Medulla oblongata (tissue), 1 donor: ENCODE data around the gene NAPSA.

ENCODE experiments used
- DNase-seq: peaks from one replicate; pipeline ENCODE4 v3.0.0-alpha.2; 2015; ENCODE audit errors: extremely low spot score

The NAPSA gene

DNA sequence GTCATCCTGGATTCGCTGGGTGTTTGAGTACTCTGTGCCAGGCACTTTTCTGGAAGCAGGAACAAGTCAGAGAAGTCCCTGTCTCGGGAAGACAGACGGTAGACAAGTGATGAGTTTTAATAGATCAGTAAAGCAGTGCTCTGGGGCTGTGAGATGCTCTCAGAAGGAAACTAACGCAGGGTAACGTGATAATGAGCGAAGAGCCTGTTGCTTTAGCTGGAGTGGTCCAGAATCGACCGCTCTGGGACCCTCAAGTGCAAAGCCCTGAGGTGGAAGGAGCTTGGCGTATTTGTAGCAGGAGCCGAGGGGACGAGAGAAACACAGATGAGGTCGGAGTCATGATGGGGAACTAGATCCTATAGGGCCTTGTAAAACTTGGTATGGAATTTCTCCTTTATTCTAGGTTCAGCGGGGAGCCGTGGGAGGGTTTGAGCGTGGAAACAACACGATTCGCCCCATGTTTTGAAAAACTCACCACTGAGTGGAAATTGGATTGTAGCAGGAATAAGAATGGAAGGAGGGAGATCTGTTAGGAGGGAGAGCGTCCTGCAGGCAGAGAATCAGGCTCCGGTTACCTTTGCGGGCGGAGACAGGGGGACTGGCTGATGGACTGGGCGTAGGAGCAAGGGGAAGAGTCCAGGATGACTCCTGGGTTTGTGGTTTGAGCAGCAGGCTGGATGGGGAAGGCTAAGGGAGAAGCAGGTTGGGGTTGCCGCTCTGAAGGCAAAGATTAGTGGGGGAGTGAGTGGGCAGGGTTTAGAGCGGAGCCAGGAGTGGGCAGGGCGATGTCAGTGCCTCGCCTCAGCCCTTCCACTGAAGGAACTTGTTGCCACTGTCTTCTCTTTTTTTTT is 19.5 kb upstream of the NAPSA start:
- DNase-seq = no peak

DNA sequence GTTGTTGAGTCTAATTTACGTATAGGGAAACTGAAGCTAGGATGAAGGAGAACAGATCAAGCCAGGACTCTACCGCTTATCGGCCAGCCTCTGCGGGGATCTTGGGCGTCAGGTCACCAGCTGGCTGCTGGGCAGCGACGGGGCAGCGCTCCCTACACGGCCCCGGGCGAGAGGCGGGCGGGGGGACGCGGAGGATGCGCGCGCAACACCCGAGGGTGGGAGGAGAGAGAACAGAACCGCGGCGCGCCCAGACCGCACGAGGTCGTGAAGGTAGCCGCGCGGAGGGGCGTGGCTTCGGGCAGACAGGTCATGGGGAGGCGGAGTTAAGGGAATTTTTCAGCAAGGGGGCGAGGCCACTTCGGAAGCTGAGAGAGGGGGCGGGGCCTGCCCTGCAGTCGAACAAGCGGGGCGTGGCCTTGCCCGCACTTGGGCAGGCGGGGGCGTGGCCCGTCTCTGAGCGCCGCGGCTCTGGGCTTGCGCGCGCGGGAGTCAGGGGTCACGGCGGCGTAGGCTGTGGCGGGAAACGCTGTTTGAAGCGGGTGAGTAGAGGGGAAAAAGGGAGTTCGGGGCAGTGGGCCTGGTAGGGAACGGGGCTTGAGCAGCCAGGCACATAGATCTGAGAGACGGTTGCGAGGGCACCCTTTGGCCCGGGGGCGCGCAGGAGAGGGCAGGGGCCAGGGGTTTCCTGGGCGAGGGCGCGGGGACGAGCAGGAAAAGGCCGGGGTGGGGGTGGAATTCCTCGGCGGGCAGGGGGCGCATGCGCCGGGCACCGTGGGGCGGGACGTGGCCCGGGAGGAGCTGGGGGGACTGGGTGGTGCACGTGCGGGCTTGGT is 18.6 kb upstream of the NAPSA start, which contains the start of gene POLD1:
Gene POLD1, plus strand, starts transcription at position 496 of the 833 bp plus-strand sequence. CDS start 14,505 bp downstream, outside the sequence.
- peak; percentile 95 for DNase-seq

DNA sequence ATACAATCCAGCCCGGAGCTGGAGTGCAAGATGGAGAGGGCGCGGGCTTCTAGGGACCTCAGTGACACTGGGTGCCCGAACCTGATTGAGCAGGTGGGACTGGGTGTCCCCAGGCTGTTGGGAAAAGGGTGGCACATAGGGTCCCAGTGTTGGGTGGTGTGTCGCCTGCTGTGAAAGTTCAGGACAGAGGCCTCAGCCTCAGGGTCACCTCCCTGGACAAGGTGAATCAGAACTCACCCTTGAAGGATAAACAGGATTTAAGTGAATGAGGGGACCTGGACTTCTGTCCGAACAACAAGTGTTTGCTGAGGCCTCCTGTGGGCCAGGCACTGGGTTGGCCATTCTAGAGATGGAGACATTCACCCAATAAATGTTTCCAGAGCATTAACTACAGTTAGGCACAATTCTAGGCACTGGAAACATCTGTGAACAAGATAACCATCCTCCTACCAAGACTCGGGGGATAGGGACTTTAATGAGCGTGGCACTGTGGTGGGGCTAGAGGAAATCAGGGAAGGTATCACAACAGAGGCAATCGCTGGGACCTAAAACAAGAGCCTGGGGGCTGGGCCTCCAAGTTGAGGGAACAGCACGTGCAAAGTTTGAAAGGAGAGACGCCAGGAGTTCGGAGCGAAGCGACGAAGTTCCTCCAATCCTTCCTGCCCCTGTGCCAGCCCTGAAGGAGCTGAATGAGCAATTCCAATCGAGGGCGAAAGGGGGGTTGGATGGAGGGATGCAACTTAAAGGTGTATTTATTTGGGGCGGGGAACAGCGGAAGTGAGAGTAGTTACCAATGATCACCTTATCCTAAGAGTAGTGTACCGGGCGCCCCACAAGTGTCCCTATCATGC is 17.8 kb upstream of the NAPSA start:
- DNase-seq = no peak

DNA sequence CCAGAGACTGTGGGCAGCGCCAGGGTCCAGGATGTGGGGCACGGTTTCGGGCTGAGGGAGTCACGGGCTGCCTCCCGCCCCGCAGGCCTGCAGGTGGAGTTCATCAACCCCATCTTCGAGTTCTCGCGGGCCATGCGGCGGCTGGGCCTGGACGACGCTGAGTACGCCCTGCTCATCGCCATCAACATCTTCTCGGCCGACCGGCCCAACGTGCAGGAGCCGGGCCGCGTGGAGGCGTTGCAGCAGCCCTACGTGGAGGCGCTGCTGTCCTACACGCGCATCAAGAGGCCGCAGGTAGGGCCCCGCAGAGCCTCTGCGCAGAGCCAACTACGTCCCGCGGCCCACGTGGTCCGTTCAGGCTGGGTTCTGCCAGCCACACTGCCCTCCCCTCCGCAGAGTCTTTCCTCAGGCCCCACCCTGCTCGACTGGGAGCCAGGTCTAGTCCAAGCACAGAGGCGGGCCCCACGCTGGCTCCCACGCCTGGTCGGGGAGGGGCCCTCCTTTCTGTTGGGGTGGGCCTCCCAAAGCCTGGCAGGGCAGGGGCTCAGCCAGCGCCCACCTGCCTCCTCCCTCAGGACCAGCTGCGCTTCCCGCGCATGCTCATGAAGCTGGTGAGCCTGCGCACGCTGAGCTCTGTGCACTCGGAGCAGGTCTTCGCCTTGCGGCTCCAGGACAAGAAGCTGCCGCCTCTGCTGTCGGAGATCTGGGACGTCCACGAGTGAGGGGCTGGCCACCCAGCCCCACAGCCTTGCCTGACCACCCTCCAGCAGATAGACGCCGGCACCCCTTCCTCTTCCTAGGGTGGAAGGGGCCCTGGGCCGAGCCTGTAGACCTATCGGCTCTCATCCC is 16.7 kb upstream of the NAPSA start:
- DNase-seq = no peak

DNA sequence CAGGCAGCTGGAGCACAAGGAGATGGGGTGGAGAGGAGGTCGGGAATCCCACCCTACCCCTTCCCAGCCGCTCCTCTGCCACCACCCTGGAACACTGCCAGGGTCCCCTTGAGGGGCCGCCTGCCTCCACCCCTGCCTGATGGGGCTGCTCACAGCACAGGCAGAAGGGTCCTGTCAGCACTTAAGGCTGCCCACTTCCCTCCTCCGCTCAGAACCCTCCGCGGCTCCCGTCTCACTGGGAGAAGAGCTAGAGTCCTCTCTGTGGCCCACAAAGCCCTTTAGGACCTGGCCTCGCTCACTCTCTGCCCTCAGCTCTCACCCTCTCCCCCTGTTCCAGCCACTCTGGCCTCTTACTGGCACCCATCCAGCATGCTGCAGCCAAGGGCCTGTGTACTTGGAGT is 15.3 kb upstream of the NAPSA start:
- DNase-seq = no peak

DNA sequence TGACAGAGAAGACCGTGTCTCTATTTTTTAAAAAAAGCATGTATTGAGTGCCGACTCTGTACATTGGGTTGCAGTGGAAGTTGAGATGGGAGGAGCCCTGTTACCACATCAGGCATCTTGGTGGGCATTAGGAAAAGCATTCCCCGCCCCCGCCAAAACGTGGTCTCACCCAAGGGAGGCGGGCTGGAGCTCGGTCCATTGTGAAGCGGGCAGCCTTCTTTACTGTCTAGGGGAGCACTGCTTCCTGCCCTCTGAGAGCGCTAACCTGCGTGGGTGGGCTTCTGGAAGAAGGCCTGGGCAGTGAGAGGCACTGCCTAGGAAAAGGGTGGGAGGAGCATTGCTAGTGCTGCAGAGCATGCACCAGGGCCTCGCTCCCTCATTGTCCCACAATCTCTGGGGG is 14.7 kb upstream of the NAPSA start:
- DNase-seq = no peak

DNA sequence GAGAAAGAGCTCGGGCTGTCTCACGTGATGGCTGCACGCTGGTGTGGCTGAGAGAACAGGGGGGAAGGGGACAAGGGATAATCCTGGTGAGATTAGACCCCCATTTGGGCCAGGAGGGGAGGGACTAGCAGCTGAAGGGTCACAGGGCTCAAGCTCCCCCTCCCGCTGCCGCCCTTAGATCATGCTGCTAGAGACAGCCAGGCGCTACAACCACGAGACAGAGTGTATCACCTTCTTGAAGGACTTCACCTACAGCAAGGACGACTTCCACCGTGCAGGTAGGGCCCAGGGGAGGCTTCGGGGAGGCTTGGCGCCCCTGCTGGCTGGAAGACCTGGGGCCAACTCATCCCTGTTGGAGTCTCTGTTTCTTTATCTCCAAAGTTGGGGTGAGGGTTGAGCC is 14.2 kb upstream of the NAPSA start:
- DNase-seq = no peak

DNA sequence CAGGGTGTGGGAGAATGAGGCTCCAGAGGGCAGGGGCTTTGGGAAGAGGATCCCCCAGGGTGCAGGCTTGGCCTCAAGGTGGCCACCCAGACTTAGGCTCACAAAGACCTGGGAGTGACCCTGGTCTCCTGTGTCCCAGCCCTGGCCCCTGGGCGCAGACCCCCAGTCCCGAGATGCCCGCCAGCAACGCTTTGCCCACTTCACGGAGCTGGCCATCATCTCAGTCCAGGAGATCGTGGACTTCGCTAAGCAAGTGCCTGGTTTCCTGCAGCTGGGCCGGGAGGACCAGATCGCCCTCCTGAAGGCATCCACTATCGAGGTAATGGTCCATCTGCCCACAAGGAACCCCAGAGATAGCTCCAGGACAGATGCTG is 13.4 kb upstream of the NAPSA start:
- DNase-seq = no peak

DNA sequence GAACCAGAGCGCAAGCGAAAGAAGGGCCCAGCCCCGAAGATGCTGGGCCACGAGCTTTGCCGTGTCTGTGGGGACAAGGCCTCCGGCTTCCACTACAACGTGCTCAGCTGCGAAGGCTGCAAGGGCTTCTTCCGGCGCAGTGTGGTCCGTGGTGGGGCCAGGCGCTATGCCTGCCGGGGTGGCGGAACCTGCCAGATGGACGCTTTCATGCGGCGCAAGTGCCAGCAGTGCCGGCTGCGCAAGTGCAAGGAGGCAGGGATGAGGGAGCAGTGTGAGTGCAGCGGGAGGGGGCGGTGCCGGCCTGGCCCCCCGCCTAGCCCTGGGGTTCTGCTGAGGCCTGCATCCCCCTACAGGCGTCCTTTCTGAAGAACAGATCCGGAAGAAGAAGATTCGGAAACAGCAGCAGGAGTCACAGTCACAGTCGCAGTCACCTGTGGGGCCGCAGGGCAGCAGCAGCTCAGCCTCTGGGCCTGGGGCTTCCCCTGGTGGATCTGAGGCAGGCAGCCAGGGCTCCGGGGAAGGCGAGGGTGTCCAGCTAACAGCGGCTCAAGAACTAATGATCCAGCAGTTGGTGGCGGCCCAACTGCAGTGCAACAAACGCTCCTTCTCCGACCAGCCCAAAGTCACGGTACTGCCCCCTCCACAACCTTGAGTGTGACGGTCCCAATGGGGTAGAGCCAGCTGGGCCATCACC is 12.9 kb upstream of the NAPSA start:
- DNase-seq = no peak

DNA sequence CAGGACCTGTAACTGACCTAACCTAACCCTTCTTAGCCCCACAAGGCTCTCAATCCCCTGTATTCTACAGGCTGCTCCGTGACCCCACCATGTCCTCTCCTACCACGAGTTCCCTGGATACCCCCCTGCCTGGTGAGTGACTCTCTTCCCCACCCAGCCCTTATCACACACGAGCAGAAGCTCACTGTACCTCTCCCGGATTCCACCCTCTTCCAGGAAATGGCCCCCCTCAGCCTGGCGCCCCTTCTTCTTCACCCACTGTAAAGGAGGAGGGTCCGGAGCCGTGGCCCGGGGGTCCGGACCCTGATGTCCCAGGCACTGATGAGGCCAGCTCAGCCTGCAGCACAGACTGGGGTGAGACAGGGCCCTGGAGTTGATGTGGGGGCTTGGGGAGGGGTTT is 12.1 kb upstream of the NAPSA start:
- DNase-seq = no peak

DNA sequence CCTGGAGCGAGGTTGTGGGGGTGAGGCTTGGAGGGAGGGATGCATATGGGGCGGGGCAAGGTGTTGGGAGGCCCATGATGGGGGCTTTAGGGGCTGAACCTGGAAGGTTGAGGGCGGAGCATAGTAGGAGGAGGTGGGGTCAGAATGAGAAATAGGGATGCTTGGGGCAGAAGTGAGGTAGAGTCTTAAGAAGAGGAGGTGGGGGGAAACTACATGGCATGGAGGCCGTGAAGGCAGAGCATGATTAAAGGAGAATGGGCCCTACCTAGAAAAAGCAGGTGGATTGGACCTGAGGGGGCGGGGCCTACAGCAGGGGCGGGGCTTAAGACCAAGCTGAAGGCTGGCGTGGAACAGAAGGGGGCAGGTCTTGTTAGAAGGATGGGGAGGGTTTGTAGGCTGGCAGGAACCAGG is 11.6 kb upstream of the NAPSA start:
- DNase-seq = no peak

DNA sequence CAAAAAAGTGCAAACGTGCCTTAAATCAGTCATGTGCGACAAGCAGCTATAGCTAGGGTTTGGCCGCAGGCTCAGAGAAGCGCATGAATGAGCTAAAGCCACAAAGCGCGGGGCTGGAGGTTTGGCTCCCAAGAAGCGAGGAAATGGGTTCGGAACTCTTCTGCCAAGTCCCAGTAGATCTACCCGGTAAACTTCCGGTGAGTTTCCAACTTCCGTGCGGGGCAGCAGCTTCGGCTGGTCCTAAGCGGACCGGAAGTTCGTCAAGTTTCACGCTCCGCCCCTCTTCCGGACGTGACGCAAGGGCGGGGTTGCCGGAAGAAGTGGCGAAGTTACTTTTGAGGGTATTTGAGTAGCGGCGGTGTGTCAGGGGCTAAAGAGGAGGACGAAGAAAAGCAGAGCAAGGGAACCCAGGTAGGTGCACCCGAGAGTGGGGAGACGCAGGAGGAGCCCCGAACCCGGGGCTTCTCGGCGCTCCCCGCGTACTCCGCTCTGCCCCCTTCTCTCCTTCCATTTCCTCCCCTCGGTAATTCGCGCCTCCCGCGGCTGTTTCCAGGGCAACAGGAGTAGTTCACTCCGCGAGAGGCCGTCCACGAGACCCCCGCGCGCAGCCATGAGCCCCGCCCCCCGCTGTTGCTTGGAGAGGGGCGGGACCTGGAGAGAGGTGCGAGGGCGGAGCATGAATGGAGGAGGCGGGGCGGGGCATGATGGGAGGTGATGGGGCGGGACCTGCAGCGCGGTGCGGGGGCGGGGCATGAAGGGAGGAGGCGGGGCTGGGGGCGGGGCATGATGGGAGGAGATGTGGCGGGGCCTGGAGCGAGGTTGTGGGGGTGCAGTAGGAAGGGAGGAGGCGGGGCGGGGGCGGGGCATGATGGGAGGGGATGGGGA is 11.0 kb upstream of the NAPSA start, which contains the start of gene NR1H2:
Gene NR1H2, plus strand, starts transcription at position 292 of the 885 bp plus-strand sequence. CDS start 1,149 bp downstream, outside the sequence.
- DNase-seq = peak; percentile 99

DNA sequence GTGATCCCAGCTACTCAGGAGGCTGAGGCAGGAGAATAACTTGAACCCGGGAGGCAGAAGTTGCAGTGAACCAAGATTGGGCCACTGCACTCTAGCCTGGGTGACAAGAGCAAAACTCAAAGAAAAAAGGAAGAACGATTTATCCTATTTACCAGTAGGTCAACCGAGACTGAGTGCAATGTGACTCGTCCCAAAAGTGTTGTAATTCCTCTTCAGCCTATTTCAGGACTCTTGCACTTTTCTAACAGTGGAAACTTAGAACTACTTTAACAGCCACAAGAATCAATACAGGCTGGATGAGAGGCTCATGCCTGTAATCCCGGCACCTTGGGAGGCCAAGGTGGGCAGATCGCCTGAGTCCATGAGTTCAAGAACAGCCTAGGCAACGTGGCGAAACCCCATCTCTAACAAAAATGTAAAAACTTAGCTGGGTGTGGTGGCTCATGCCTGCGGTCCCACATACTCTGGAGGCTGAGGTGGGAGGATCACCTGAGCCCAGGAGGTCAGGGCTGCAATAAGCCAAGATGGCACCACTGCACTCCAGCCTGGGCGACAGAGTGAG is 6.6 kb upstream of the NAPSA start:
- no peak for DNase-seq

DNA sequence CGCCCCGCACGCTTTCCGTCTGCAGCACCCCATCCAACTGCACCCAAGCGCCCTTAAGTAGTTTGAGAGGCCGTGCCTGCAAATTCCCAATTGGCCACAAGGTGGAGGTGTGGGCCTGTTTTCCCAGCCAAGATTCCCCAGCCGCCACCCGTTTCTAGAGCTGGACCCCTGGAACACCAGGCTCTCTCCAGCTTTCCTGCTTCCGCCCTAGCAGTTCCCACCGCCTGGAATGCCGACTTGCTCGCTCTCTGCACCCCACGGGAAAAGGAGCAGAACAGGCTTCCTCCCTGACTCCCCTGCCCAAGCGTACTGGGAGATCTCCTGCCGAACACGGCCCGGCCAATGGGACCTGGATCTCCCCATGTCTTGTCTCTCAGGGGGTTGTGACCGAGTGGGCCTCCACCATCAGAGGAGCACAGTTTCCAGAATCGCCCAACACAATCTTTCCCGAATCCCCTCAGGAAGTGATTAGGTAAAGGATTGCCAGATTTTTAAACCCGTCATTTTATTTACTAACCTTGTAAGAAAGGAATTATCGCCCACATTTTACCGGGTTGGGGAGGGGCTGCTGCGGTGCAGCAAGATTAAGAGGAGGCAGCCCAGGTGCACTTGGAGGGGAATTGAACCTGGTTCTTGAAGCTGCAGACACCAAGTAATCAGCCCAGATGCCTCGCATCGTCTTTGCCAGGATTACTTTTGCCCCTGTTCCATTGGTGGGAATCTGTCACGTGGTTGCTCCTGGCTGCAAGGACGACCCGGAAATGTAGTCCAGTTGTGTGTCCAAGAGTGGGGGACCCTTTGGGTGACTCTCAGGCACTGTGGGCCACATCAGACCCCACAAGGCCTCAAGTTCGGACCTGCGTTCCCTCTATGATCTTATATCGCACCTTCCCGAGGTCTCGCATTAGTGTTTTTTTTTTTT is 3.5 kb upstream of the NAPSA start:
- peak; percentile 96 for DNase-seq

DNA sequence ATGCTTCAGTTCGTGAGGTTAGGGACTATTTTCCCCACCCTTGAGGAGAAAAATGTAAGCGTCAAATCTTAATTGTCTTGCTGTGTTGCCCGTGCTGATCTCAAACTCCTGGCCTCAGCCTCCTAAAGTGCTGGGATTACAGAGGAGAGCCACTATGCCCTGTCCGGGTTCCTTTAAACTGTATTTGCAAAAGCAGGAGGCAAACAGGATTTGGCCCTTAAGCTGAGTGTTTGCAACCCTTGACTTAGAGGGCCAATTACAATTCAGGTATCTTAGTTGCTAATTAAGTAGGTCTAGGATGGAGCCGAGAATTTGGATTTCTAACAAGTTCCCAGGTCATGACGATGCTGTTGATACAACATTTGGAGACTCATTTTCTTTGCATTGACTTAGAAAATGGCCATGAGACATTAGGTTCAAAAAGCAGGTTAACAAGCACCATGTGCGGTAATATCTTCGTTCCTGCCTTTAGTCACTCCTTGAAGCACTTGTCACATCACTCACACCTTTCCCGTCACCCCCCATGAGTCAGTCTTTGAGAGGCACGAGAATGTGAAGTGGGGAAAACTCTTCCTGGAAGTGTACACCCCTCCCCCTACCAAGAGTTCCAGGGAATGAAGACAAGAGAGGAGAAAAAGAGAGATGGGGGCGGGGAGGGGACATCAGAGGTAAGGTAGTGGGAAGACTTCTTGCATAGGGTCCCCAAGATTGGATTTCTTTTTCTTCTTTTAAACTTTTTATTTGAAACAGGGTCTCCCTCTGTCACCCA is 2.6 kb downstream of the NAPSA start:
- no peak for DNase-seq

DNA sequence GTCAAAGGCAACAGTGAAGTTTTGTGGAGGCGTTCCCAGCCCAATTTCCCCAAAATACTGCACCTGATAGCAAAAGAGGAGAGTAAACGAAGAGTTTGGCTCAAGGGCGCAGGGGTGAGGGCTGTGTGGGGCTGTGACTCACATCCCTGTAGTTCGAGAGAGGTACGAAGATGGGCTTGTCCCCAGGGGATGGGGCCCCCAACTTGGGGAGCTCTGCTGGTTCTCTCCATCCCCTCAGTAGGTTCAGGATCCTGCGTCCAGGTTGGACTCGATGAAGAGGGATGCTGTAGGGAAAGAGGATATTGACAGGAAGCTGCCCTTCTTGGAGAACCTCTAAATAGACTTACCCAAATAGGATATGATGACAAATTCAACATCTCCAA is 3.4 kb downstream of the NAPSA start:
- no peak for DNase-seq
